Upper lobe of left lung (tissue), 6 donors: ENCODE data around the gene RNASE7. TPM values are rescaled to one million over a fixed set of nuclear protein-coding genes. Genes with fewer than 3 reads are reported as not detected.
A peak's percentile ranks its signal among the peaks of the same experiment; 100 is the strongest.

Experiments used
- ATAC-seq, 2 donors: fragments of 200-7000 bp; cut with Tn5 transposase; one replicate each; pipeline ENCODE4 v1.9.1; 2022; ENCODE audit warnings: mild to moderate bottlenecking in 2 of 2, moderate library complexity in 2 of 2; ENCODE audit not compliant: low FRiP score in 2 of 2
- DNase-seq, 2 donors: peaks; one replicate each; pipeline ENCODE4 v3.0.0-alpha.2; 2019 to 2020
- H3K27ac ChIP-seq, 4 donors: fragments of 200-600 bp; sonication (generic); one replicate each; pipeline ENCODE4 v1.5.1; 2016 to 2019
- H3K27me3 ChIP-seq, 4 donors: fragments of 200-600 bp; sonication (generic); one replicate each; pipeline ENCODE4 v1.5.1; 2017 to 2019
- H3K36me3 ChIP-seq, 4 donors: fragments of 200-600 bp; sonication (generic); one replicate each; pipeline ENCODE4 v1.5.1; 2016 to 2019
- H3K4me1 ChIP-seq, 4 donors: fragments of 200-600 bp; sonication (generic); one replicate each; pipeline ENCODE4 v1.5.1; 2018 to 2019
- H3K4me3 ChIP-seq, 4 donors: fragments of 200-600 bp; sonication (generic); one replicate each; pipeline ENCODE4 v1.5.1; 2017 to 2019; ENCODE audit warnings: mild to moderate bottlenecking in 2 of 4, moderate library complexity in 1 of 4
- H3K9me3 ChIP-seq, 4 donors: fragments of 200-600 bp; sonication (generic); one replicate each; pipeline ENCODE4 v1.5.1; 2018 to 2019
- CTCF ChIP-seq, 6 experiments: fragments of 450-650 bp in 4 of 6; fragments of 200-600 bp in 2 of 6; sonication (generic) in 2 of 6; IDR thresholded peaks; one replicate each; pipeline ENCODE4 v1.5.1; 2016 to 2019; ENCODE audit warnings: antibody characterized with exemption in 6 of 6
- EP300 ChIP-seq, 4 donors: sonication (generic); formaldehyde crosslinking; IDR thresholded peaks; one replicate each; pipeline ENCODE4 v1.5.1; 2017; ENCODE audit warnings: antibody characterized with exemption in 4 of 4, control low read depth in 2 of 4
- POLR2A ChIP-seq, 4 donors: fragments of 450-650 bp; IDR thresholded peaks; one replicate each; pipeline ENCODE4 v1.5.1; 2016 to 2017; ENCODE audit warnings: antibody characterized with exemption in 4 of 4, mild to moderate bottlenecking in 2 of 4
- POLR2AphosphoS5 ChIP-seq, 2 donors: sonication (generic); formaldehyde crosslinking; IDR thresholded peaks; one replicate each; pipeline ENCODE4 v1.5.1; 2017; ENCODE audit warnings: antibody characterized with exemption in 2 of 2
- WGBS, 2 donors: methylation state at CpG; one replicate each; pipeline ENCODE4 v1.1.5; 2017 to 2018; 5-methylcytosine and 5-hydroxymethylcytosine counted together
- total RNA-seq, 6 donors: library from RNA; depleted of rRNA in 4 of 6; stranded (reverse); fragments of >200 nt in 4 of 6; gene quantifications; one replicate each; pipeline versions ENCODE4 v1.1.0 to v1.2.1, GENCODE V29; 2016 to 2021
- donor health status: DM: no; HTN: no; CAD: no; lungs with moderate emphysema.
- donor health status: DM: no; HTN: yes; CAD: no; lungs with severe emphysema.

Gene RNASE7
- total RNA-seq, 6 donors from 2014 or later: not detected

GRCh38 chr14:21081521-21082142 lies 39.5 kb downstream of the RNASE7 start:
- H3K4me3 ChIP-seq: no peak overlapping the region
- peaks cover 10 to 19% (median 12%) of the 10 kb centered on the region in 4 donors for H3K4me1 ChIP-seq
- ATAC-seq (no peak), DNase-seq (peak in 1 of 2 donors; percentile 73)
- H3K27me3 ChIP-seq: no peaks in the 10 kb centered on the region
- peaks cover 5 to 96% (median 51%) of the 10 kb centered on the region in 4 donors for H3K36me3 ChIP-seq
- TF ChIP-seq CTCF (IDR thresholded peaks at IDR 0.05): no peak
- TF ChIP-seq POLR2A (IDR thresholded peaks at IDR 0.05): no peak
- no peak for TF ChIP-seq POLR2AphosphoS5 (IDR thresholded peaks at IDR 0.05)
- no peak for TF ChIP-seq EP300 (IDR thresholded peaks at IDR 0.05)
- H3K27ac ChIP-seq: no peak overlapping the region
- WGBS, 2 donors: 92 to 95% methylated on average over 8 to 30 of the region's 30 CpGs
- H3K9me3 ChIP-seq: no peaks in the 10 kb centered on the region

- Histone ChIP-seq H3K4me3 (no peak overlapping the region), H3K27me3 (no peaks in the 10 kb centered on the region), H3K4me1 (peaks cover 10 to 24% (median 21%) of the 10 kb centered on the region in 4 donors), H3K27ac (peak overlapping the region in 1 of 4 donors; percentile 75), H3K36me3 (peaks cover 5 to 88% (median 40%) of the 10 kb centered on the region in 4 donors), H3K9me3 (no peaks in the 10 kb centered on the region)
- ATAC-seq (no peak), DNase-seq (peak in 1 of 2 donors; percentile 65)
- 89 to 96% methylated on average over 8 to 11 of the region's 11 CpGs for WGBS, 2 donors
- no peak for TF ChIP-seq POLR2AphosphoS5 (IDR thresholded peaks at IDR 0.05)
- no peak for TF ChIP-seq EP300 (IDR thresholded peaks at IDR 0.05)
- no peak for TF ChIP-seq CTCF (IDR thresholded peaks at IDR 0.05)
- TF ChIP-seq POLR2A (IDR thresholded peaks at IDR 0.05): no peak
Observed at GRCh38 chr14:21083565-21084325, 41.6 kb downstream of the RNASE7 start.

DNA sequence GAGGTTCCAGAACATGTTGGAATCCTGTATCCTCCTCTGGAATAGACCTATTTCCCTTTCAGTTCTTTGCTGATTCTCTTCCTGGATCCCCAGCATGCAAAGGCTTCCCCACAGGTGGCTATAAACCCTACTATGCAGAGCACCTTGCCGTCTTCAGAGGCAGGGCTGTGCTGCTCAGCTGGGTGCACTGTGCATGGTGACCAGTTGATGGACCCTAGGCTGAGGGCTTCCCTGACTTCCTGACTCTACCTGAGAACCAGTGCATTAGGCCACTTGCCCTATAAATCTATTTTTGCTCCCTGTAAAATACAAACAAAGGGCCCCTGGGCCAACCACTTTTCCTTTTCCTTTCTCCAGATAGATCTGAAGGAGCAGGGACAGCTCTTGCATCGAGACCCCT lies 42.2 kb downstream of the RNASE7 start:
- H3K9me3 ChIP-seq: no peaks in the 10 kb centered on the region
- WGBS, 2 donors: 89 to 90% methylated on average over 2 of the region's 2 CpGs
- H3K36me3 ChIP-seq: peaks cover 7 to 88% (median 36%) of the 10 kb centered on the region in 4 donors
- peak overlapping the region; percentile 57 to 75 (median 72) for H3K27ac ChIP-seq
- TF ChIP-seq POLR2AphosphoS5 (IDR thresholded peaks at IDR 0.05) (no peak), POLR2A (IDR thresholded peaks at IDR 0.05) (no peak), EP300 (IDR thresholded peaks at IDR 0.05) (no peak), CTCF (IDR thresholded peaks at IDR 0.05) (no peak)
- H3K4me1 ChIP-seq: peaks cover 10 to 24% (median 21%) of the 10 kb centered on the region in 4 donors
- no peak for DNase-seq
- no peak for ATAC-seq
- H3K27me3 ChIP-seq: no peaks in the 10 kb centered on the region
- H3K4me3 ChIP-seq: no peak overlapping the region

GRCh38 chr14:21084998-21085853 lies 43.1 kb downstream of the RNASE7 start:
- H3K4me1 ChIP-seq: peaks cover 10 to 24% (median 21%) of the 10 kb centered on the region in 4 donors
- WGBS, 2 donors: 53 to 68% methylated on average over 17 of the region's 17 CpGs
- H3K27me3 ChIP-seq: no peaks in the 10 kb centered on the region
- peak overlapping the region; percentile 57 to 75 (median 72) for H3K27ac ChIP-seq
- peak; percentile 21 to 48 for ATAC-seq
- H3K4me3 ChIP-seq: no peak overlapping the region
- peak; percentile 56 to 87 for DNase-seq
- TF ChIP-seq EP300 (IDR thresholded peaks at IDR 0.05) (no peak), POLR2AphosphoS5 (IDR thresholded peaks at IDR 0.05) (peak; percentile 23 to 26)
- H3K36me3 ChIP-seq: peaks cover 7 to 89% (median 38%) of the 10 kb centered on the region in 4 donors
- H3K9me3 ChIP-seq: no peaks in the 10 kb centered on the region
